ENCODE results near the gene AADACL2.

The AADACL2 gene

GRCh38 chr3:151804267-151804666, 70.5 kb downstream of the AADACL2 start:
- no peak for DNase-seq (ENCODE audit: low spot score)

- no peak for DNase-seq (ENCODE audit: low spot score)
These were observed 73.1 kb downstream of the AADACL2 start for GRCh38 chr3:151806838-151807237.
